ENCODE results near the gene PAM. TPM values are rescaled to one million over a fixed set of nuclear protein-coding genes. Genes with fewer than 3 reads are reported as not detected.

Gene PAM
- total RNA-seq: 142 and 192 TPM in 2 replicates

GRCh38 chr5:102754767-102755431, at the start of gene PAM:
TSS of gene PAM (plus strand) at chr5:102755305. CDS start at chr5:102866196, 110,891 bp downstream.

